GF-D8 (cell line): ENCODE results near the gene TAS1R2.
"Not testable (repeated sequence)": the region's sequence is repeated elsewhere in the genome, so short reads cannot be mapped to it uniquely, and the experiment has no call there.

Source experiments
- DNase-seq: peaks from one replicate; lab custom pipeline; 2025; lab: John Stamatoyannopoulos, UW

Gene TAS1R2

GRCh38 chr1:18883636-18884418, 24.4 kb upstream of the TAS1R2 start:
- DNase-seq: no peak

DNA sequence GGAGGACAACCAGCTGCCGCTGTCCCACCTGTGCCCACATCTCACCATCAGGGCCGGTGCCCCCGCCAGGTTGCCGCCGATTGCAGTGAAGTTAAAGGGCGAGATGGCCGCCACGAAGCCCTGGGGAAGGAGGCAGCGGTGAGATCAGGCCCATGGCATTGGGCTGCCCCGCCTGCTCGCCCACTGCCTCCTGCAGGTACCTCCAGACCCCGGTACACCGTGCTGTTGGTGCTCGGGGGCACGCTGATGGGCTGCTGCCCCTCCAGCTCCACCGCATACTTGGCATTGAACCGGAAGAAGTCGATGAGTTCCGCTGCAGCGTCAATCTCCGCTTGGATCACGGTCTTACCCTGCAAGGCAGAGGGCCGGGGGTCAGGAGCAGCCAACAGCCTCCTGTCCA, 23.6 kb upstream of the TAS1R2 start:
- DNase-seq: no peak

DNA sequence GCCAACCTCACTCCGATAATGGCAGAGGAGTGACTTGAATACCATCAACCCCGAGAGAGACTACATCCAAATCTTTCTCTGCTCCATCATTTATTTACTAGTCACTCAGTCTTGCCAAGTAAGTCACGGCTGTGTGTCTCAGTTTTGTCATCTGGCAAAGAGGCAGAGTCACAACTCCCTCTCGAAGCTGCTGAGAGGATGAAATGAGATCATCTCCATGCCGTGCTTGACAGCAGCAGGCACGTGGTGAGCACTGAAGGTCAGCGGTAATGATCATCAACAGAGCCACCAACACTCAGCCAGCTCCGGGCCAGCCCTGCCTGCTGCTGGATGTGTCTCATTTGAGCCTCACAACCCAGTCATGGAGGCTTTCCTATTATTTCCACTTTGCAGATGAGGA, 23.0 kb upstream of the TAS1R2 start:
- DNase-seq: no peak

- no peak for DNase-seq
Measured at GRCh38 chr1:18881642-18882431, 22.4 kb upstream of the TAS1R2 start.

DNA sequence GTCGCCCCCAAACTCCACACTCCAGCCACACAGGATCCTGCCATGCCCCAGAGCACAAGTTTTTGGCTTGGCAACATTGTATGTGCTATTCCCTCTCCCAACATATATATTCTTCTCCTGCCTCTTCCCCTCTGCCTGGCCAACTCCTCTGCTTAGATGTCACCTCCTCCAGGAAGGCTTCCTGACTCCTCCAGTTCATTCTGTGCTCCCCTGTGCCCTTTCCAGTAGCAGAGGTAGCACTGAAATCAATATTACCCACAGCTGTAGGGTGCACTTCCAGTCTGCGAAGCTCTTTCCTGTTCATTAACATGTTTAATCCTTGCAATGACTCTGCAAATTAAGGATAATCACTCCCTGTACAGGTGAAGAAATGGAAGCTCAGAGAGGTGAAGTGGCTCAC, 21.7 kb upstream of the TAS1R2 start:
- DNase-seq: no peak

DNA sequence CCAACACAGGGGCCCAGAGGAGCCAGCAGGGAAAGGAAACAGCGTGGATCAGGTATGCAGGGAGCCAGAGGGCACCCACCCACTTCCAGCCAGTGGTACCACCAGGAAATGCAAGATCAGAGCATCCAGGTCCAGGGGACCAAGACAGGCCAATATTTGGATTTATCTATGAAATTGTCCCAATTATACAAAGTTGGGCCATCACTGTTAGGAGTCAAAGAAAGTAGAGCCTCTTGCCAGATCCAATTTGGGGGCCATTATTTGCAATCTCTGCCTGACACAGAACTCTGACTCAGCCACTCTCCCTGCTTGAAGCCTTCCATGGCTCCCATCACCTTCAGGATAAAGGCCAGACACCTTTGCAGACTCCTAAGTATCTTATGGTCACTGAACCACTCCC, 21.1 kb upstream of the TAS1R2 start:
- DNase-seq: no peak

- DNase-seq: no peak
Measured at GRCh38 chr1:18879791-18880309, 20.4 kb upstream of the TAS1R2 start.

- no peak for DNase-seq
Measured at GRCh38 chr1:18879215-18879790, 19.8 kb upstream of the TAS1R2 start.

- no peak for DNase-seq
Measured at GRCh38 chr1:18878538-18879214, 19.2 kb upstream of the TAS1R2 start.

- no peak for DNase-seq
Measured at GRCh38 chr1:18877282-18877681, 17.8 kb upstream of the TAS1R2 start.

DNA sequence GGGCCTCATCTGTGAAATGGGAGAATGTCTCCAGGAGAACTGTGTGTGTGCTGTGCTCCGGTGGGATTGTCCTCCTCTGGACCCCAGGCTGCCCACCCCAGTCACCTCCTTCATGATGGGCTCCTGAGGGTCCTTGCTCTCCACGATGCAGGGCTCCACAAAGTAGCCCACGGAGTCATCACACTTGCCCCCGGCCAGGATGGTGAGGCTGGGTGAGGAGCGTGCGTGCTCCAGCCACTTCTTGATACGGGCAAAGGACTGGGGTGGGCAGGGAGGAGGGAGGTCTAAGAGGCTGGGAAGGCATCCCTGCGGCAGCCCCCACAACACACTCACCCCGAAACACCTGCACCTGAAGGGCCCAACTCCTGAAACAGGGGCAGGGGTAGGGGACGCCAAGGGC, 16.8 kb upstream of the TAS1R2 start:
- no peak for DNase-seq

- no peak for DNase-seq
Measured at GRCh38 chr1:18875796-18876128, 16.3 kb upstream of the TAS1R2 start.

GRCh38 chr1:18875107-18875795, 15.8 kb upstream of the TAS1R2 start:
- DNase-seq: no peak

GRCh38 chr1:18874600-18874999, 15.1 kb upstream of the TAS1R2 start:
- DNase-seq: no peak

- DNase-seq: no peak
Measured at GRCh38 chr1:18874036-18874435, 14.6 kb upstream of the TAS1R2 start.

- DNase-seq: no peak
Measured at GRCh38 chr1:18872071-18872611, 12.7 kb upstream of the TAS1R2 start.

DNA sequence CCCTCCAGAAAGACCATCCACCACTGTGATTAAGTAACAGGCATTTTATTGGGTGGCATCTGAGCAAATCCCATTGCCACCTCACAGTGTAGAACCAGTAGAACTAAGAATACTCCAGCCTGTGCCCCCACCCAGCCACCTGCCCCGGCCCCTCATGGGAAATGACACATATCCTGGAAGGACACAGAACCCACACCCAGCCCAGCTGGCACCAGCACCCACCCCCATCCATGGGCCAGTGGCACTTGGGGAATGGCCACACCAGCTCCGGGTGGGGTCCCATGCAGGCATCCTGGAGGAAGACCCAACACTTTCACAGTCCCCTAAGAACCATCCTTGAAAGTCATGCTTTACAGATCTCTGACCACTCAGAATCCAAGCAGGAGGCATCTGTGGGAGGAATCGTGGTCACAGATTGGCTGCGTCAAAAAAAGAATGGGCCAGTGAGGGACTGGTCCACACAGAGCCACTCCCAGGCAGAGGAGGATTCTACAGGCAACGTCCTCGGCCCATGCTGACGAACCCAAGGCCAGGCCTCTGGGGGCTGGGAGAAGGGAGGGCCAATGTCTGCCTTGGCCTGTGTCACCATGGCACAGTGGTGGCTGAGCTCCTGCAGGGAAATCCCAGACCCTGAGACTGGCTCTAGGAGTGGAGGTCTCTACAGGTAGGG, 12.1 kb upstream of the TAS1R2 start:
- DNase-seq: no peak

- no peak for DNase-seq
Measured at GRCh38 chr1:18870957-18871356, 11.5 kb upstream of the TAS1R2 start.

GRCh38 chr1:18870595-18870865, 11.1 kb upstream of the TAS1R2 start:
- not testable (repeated sequence) for DNase-seq

DNA sequence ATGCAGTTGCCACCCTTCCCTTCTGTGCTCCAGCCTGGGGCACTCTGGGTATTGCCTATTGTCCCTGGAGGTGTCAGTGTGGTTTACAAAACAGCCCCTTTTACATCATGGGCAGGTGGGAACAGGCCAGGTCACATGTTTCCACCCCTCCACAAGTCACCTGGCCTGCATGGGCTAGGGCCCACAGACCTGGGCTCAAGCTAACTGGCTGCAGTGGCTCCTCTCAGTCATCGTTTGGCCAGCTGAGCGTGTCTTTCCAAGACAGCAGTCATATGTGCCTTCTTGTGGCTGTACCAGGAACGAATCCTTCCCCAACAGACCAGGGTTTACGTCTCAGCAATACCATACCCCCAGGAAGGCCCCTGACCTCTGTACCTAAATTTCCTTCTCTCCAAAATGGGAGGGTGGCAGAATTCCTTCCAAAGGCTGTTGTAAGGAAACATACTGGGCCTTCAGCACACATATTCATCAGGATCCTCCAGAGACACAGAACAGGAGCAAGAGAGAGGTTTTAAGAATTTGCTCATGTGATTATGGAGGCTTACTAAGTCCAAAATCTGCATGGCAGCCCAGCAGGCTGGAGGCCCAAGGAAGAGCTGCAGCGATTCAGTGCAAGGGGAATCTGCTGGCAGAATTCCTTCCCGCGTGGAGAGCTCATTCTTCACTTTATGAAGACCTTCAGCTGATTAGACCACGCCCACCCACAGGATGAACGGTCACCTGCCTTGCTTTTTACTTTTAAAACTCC, 10.6 kb upstream of the TAS1R2 start:
- DNase-seq: no peak
